ENCODE results near the gene TVP23A. TPM values are rescaled to one million over a fixed set of nuclear protein-coding genes. Genes with fewer than 3 reads are reported as not detected.
A peak's percentile ranks its signal among the peaks of the same experiment; 100 is the strongest.

Gene TVP23A
- total and polyA plus RNA-seq, 10 of the 15 experiments (the other 5 are each of a cell fraction or from before 2014, with no cell fraction given) = 1.1 to 6.4 (median 2.2) TPM

DNA sequence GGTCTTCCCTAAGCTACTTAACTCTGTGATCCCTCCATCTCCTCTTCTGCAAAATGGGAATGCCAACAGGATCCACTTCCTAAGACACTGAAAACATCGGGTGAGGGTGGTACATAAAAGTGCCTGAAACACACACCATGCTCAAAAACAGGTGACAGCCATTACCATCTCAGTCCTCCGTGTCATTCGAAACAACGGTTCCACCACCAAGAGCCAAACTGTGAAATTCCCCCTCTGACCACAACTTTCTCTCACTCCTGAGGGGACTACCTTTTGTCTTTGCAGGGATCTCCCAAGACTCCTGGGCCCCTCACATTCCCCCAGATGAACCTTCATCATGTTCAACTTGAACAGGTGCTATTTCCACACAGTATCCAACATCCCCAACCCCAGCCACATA, 38.0 kb downstream of the TVP23A start (continued):
- TF ChIP-seq SIX5 (IDR thresholded peaks at IDR 0.05; ENCODE audit: low read depth, low read length, severe bottlenecking) = no peak
- TF ChIP-seq JUND (IDR thresholded peaks at IDR 0.05; ENCODE audit: low read depth, low read length) = no peak
- TF ChIP-seq ZBED1 (IDR thresholded peaks at IDR 0.05; ENCODE audit: borderline replicate concordance) = no peak
- TF ChIP-seq SUPT20H (IDR thresholded peaks at IDR 0.05; ENCODE audit: borderline replicate concordance, control insufficient read depth, low read depth, low read length) = no peak
- TF ChIP-seq DPF2 (IDR thresholded peaks at IDR 0.05) = no peak; the same call in none of the 2 replicates
- TF ChIP-seq ESRRA (IDR thresholded peaks at IDR 0.05; ENCODE audit: low read length) = no peak
- no peak for TF ChIP-seq IRF5 (IDR thresholded peaks at IDR 0.05; ENCODE audit: borderline replicate concordance)
- TF ChIP-seq, protein P1, sequence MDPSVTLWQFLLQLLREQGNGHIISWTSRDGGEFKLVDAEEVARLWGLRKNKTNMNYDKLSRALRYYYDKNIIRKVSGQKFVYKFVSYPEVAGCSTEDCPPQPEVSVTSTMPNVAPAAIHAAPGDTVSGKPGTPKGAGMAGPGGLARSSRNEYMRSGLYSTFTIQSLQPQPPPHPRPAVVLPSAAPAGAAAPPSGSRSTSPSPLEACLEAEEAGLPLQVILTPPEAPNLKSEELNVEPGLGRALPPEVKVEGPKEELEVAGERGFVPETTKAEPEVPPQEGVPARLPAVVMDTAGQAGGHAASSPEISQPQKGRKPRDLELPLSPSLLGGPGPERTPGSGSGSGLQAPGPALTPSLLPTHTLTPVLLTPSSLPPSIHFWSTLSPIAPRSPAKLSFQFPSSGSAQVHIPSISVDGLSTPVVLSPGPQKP (IDR thresholded peaks at IDR 0.05; ENCODE audit: low read depth, low read length) = no peak
- TF ChIP-seq ETV6 (conservative IDR thresholded peaks at IDR 0.05 in 1 of 2, IDR thresholded peaks at IDR 0.05 in 1 of 2; ENCODE audit: borderline replicate concordance in 1 of 2, low read depth in 1 of 2) = peak in 1 of 2 experiments; percentile 57; a peak in 1 of 4 replicates
- peak; percentile 68; the same call in 1 of the 2 replicates for TF ChIP-seq PAX5 (IDR thresholded peaks at IDR 0.05; ENCODE audit: borderline replicate concordance, low read depth, low read length)
- TF ChIP-seq SREBF2 (IDR thresholded peaks at IDR 0.05; ENCODE audit: low read length) = no peak
- no peak for TF ChIP-seq CBX5 (IDR thresholded peaks at IDR 0.05; ENCODE audit: low read depth)
- peak; percentile 37 for TF ChIP-seq ATF7 (IDR thresholded peaks at IDR 0.05; ENCODE audit: low read depth)
- no peak for TF ChIP-seq SPI1 (IDR thresholded peaks at IDR 0.05; ENCODE audit: borderline replicate concordance, insufficient read depth, low read depth, low read length)
- no peak for TF ChIP-seq EZH2 (IDR thresholded peaks at IDR 0.05; ENCODE audit: borderline replicate concordance, control insufficient read depth, low read depth, low read length)
- peak; percentile 84 for TF ChIP-seq MYB (IDR thresholded peaks at IDR 0.05; ENCODE audit: borderline replicate concordance, low read depth, low read length)
- TF ChIP-seq KLF5 (IDR thresholded peaks at IDR 0.05; ENCODE audit: partially characterized antibody) = no peak
- no peak for TF ChIP-seq NFYB (IDR thresholded peaks at IDR 0.05; ENCODE audit: insufficient read depth, low read depth, low read length)
- no peak for TF ChIP-seq KAT2A (conservative IDR thresholded peaks at IDR 0.05; ENCODE audit: control insufficient read depth, low read depth, low read length)
- TF ChIP-seq, protein P2, sequence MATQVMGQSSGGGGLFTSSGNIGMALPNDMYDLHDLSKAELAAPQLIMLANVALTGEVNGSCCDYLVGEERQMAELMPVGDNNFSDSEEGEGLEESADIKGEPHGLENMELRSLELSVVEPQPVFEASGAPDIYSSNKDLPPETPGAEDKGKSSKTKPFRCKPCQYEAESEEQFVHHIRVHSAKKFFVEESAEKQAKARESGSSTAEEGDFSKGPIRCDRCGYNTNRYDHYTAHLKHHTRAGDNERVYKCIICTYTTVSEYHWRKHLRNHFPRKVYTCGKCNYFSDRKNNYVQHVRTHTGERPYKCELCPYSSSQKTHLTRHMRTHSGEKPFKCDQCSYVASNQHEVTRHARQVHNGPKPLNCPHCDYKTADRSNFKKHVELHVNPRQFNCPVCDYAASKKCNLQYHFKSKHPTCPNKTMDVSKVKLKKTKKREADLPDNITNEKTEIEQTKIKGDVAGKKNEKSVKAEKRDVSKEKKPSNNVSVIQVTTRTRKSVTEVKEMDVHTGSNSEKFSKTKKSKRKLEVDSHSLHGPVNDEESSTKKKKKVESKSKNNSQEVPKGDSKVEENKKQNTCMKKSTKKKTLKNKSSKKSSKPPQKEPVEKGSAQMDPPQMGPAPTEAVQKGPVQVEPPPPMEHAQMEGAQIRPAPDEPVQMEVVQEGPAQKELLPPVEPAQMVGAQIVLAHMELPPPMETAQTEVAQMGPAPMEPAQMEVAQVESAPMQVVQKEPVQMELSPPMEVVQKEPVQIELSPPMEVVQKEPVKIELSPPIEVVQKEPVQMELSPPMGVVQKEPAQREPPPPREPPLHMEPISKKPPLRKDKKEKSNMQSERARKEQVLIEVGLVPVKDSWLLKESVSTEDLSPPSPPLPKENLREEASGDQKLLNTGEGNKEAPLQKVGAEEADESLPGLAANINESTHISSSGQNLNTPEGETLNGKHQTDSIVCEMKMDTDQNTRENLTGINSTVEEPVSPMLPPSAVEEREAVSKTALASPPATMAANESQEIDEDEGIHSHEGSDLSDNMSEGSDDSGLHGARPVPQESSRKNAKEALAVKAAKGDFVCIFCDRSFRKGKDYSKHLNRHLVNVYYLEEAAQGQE (IDR thresholded peaks at IDR 0.05; ENCODE audit: low read depth, low read length) = no peak
- TF ChIP-seq RAD21 (IDR thresholded peaks at IDR 0.05; ENCODE audit: insufficient read depth, low read depth, low read length) = no peak
